Liver (tissue), 9 donors: ENCODE measurements around the gene GORAB. TPM values are rescaled to one million over a fixed set of nuclear protein-coding genes. Genes with fewer than 3 reads are reported as not detected.

Source experiments
- DNase-seq: peaks from one replicate; pipeline ENCODE4 v3.0.0-alpha.2; 2017; ENCODE audit warnings: low spot score
- H3K27ac ChIP-seq, 2 donors: one replicate each; pipeline ENCODE4 v1.7.0; 2013; ENCODE audit warnings: inconsistent platforms in 2 of 2, low read length in 2 of 2, control low read depth in 1 of 2, low read depth in 1 of 2, mild to moderate bottlenecking in 1 of 2
- H3K27me3 ChIP-seq, 4 donors: one replicate each; pipeline versions ENCODE4 v1.6.1 to v1.7.0; 2013; ENCODE audit warnings: low read length in 3 of 4, inconsistent platforms in 1 of 4, mild to moderate bottlenecking in 1 of 4, moderate library complexity in 1 of 4; ENCODE audit not compliant: control insufficient read depth in 4 of 4, insufficient read depth in 4 of 4
- H3K36me3 ChIP-seq, 4 donors: one replicate each; pipeline versions ENCODE4 v1.6.1 to v1.7.0; 2013; ENCODE audit warnings: low read length in 3 of 4, mild to moderate bottlenecking in 3 of 4, low read depth in 1 of 4, moderate library complexity in 1 of 4; ENCODE audit not compliant: control insufficient read depth in 4 of 4, insufficient read depth in 3 of 4
- H3K4me1 ChIP-seq, 4 donors: one replicate each; pipeline versions ENCODE4 v1.6.1 to v1.7.0; 2013; ENCODE audit warnings: low read length in 3 of 4, mild to moderate bottlenecking in 3 of 4, moderate library complexity in 1 of 4; ENCODE audit not compliant: control insufficient read depth in 4 of 4, insufficient read depth in 4 of 4
- H3K4me3 ChIP-seq, 3 donors: one replicate each; pipeline versions ENCODE4 v1.6.1 to v1.7.0; 2013; ENCODE audit warnings: low read length in 3 of 3, control low read depth in 1 of 3, low read depth in 1 of 3, mild to moderate bottlenecking in 1 of 3
- H3K9ac ChIP-seq, 2 donors: one replicate each; pipeline ENCODE4 v1.7.0; 2013; ENCODE audit warnings: low read length in 2 of 2, mild to moderate bottlenecking in 2 of 2, moderate library complexity in 2 of 2, control low read depth in 1 of 2, low read depth in 1 of 2
- H3K9me3 ChIP-seq, 4 donors: one replicate each; pipeline versions ENCODE4 v1.6.1 to v1.7.0; 2013; ENCODE audit warnings: low read length in 3 of 4; ENCODE audit not compliant: control insufficient read depth in 4 of 4
- ATF3 ChIP-seq: IDR thresholded peaks from 2 replicates; pipeline ENCODE4 v1.6.1; 2016; ENCODE audit warnings: antibody characterized with exemption
- CTCF ChIP-seq: fragments of 150-350 bp; IDR thresholded peaks from 2 replicates; pipeline ENCODE4 v1.5.1; 2017; ENCODE audit warnings: improper control_type of control experiment, low read depth, low read length; ENCODE audit not compliant: missing input control
- EGR1 ChIP-seq, 2 donors: IDR thresholded peaks; 2 replicates each; pipeline ENCODE4 v1.6.1; 2016 to 2018; ENCODE audit warnings: antibody characterized with exemption in 2 of 2, low read depth in 2 of 2
- FOXA1 ChIP-seq: IDR thresholded peaks from 2 replicates; pipeline ENCODE4 v1.6.1; 2016; ENCODE audit warnings: antibody characterized with exemption
- FOXA2 ChIP-seq: IDR thresholded peaks from 2 replicates; pipeline ENCODE4 v1.6.1; 2016; ENCODE audit warnings: antibody characterized with exemption
- GABPA ChIP-seq, 2 donors: IDR thresholded peaks in 1 of 2; conservative IDR thresholded peaks in 1 of 2; 2 replicates each; pipeline ENCODE4 v1.6.1; 2016; ENCODE audit warnings: antibody characterized with exemption in 2 of 2, mild to moderate bottlenecking in 1 of 2, moderate library complexity in 1 of 2
- HNF4A ChIP-seq, 2 donors: conservative IDR thresholded peaks; 2 replicates each; pipeline ENCODE4 v1.6.1; 2016; ENCODE audit warnings: antibody characterized with exemption in 2 of 2, mild to moderate bottlenecking in 2 of 2
- HNF4G ChIP-seq: IDR thresholded peaks from 2 replicates; pipeline ENCODE4 v1.6.1; 2016; ENCODE audit warnings: antibody characterized with exemption
- JUND ChIP-seq, 2 donors: IDR thresholded peaks; 2 replicates each; pipeline ENCODE4 v1.6.1; 2016; ENCODE audit warnings: antibody characterized with exemption in 2 of 2
- MAX ChIP-seq: IDR thresholded peaks from 2 replicates; pipeline ENCODE4 v1.6.1; 2016; ENCODE audit warnings: antibody characterized with exemption
- NR2F2 ChIP-seq: IDR thresholded peaks from 2 replicates; pipeline ENCODE4 v1.6.1; 2016; ENCODE audit warnings: antibody characterized with exemption
- RAD21 ChIP-seq, 2 donors: IDR thresholded peaks; 2 replicates each; pipeline ENCODE4 v1.6.1; 2016; ENCODE audit warnings: antibody characterized with exemption in 2 of 2, mild to moderate bottlenecking in 2 of 2
- REST ChIP-seq: IDR thresholded peaks from 2 replicates; pipeline ENCODE4 v1.6.1; 2016; ENCODE audit warnings: antibody characterized with exemption, mild to moderate bottlenecking
- RXRA ChIP-seq, 2 donors: IDR thresholded peaks; 2 replicates each; pipeline ENCODE4 v1.6.1; 2017 to 2018; ENCODE audit warnings: antibody characterized with exemption in 2 of 2, mild to moderate bottlenecking in 1 of 2
- SP1 ChIP-seq: IDR thresholded peaks from 2 replicates; pipeline ENCODE4 v1.6.1; 2018; ENCODE audit warnings: antibody characterized with exemption, mild to moderate bottlenecking
- TAF1 ChIP-seq: conservative IDR thresholded peaks from 2 replicates; pipeline ENCODE4 v1.6.1; 2016; ENCODE audit warnings: antibody characterized with exemption, mild to moderate bottlenecking
- YY1 ChIP-seq: IDR thresholded peaks from 2 replicates; pipeline ENCODE4 v1.6.1; 2016; ENCODE audit warnings: antibody characterized with exemption, mild to moderate bottlenecking
- ZBTB33 ChIP-seq: IDR thresholded peaks from 2 replicates; pipeline ENCODE4 v1.6.1; 2016; ENCODE audit warnings: antibody characterized with exemption
- whole genome bisulfite sequencing: extraction: QIAGEN DNeasy Blood & Tissue Kit; methylation state at CpG from one replicate; pipeline ENCODE4 v1.1.7; 2013; 5-methylcytosine and 5-hydroxymethylcytosine counted together
- polyA plus RNA-seq, 2 donors: library from polyadenylated mRNA; stranded (reverse) in 1 of 2; unstranded in 1 of 2; fragments of 200-250 nt in 1 of 2; fragments of >200 nt in 1 of 2; fragmentation: Nextera tagmentation in 1 of 2; extraction: Ambion mirVana in 1 of 2; gene quantifications; one replicate each; pipeline versions ENCODE4 v1.2.1 to v1.2.3, GENCODE V29; 2013 to 2015
- total RNA-seq, 2 donors: library from RNA; depleted of rRNA; stranded (reverse); fragments of >200 nt; gene quantifications; one replicate each; pipeline ENCODE4 v1.2.3, GENCODE V29; 2014
- donor health status: healthy.
- donor health status: healthy.
- donor health status: healthy.
- donor health status: healthy.
- donor health status: healthy.

The GORAB gene
- total and polyA plus RNA-seq, 4 donors = 4.0 to 11.1 (median 8.7) TPM

GRCh38 chr1:170545476-170545875 is 13.5 kb downstream of the GORAB start:
- no peak for TF ChIP-seq EGR1 (IDR thresholded peaks at IDR 0.05; ENCODE audit: low read depth in 2 of 2)
- no peak for TF ChIP-seq REST
- TF ChIP-seq FOXA1 = no peak
- no peak for TF ChIP-seq YY1
- no peak for TF ChIP-seq ATF3
- no peak for TF ChIP-seq TAF1
- no peak for TF ChIP-seq JUND (IDR thresholded peaks at IDR 0.05)

GRCh38 chr1:170547255-170547654 is 15.3 kb downstream of the GORAB start:
- WGBS = 97% methylated on average over 1 of the region's 1 CpG
- H3K27me3 ChIP-seq = no peaks in the 10 kb centered on the region
- H3K4me1 ChIP-seq = no peaks in the 10 kb centered on the region
- TF ChIP-seq RAD21 (IDR thresholded peaks at IDR 0.05) = no peak
- no peak for TF ChIP-seq NR2F2
- TF ChIP-seq MAX = no peak
- no peak for TF ChIP-seq FOXA2
- no peak for TF ChIP-seq FOXA1
- no peak for TF ChIP-seq YY1
- TF ChIP-seq ATF3 = no peak
- no peak for TF ChIP-seq EGR1 (IDR thresholded peaks at IDR 0.05; ENCODE audit: low read depth in 2 of 2)
- no peak for TF ChIP-seq HNF4A (conservative IDR thresholded peaks at IDR 0.05)
- TF ChIP-seq TAF1 = no peak
- TF ChIP-seq HNF4G = no peak
- no peak for TF ChIP-seq ZBTB33
- TF ChIP-seq GABPA (IDR thresholded peaks at IDR 0.05 in 1 of 2, conservative IDR thresholded peaks at IDR 0.05 in 1 of 2) = no peak
- TF ChIP-seq RXRA (IDR thresholded peaks at IDR 0.05) = no peak
- no peak for TF ChIP-seq REST
- TF ChIP-seq JUND (IDR thresholded peaks at IDR 0.05) = no peak
- no peak for TF ChIP-seq SP1
- TF ChIP-seq CTCF = no peak
- no peak overlapping the region for H3K4me3 ChIP-seq
- DNase-seq = no peak
- H3K9ac ChIP-seq = no peak overlapping the region
- H3K27ac ChIP-seq = no peak overlapping the region
- no peaks in the 10 kb centered on the region for H3K9me3 ChIP-seq
- peaks cover 12 to 60% (median 54%) of the 10 kb centered on the region in 4 donors for H3K36me3 ChIP-seq

More at GRCh38 chr1:170545476-170545875, 13.5 kb downstream of the GORAB start:
- 93% methylated on average over 1 of the region's 1 CpG for WGBS
- Histone ChIP-seq H3K9ac (no peak overlapping the region), H3K27me3 (no peaks in the 10 kb centered on the region), H3K4me3 (no peak overlapping the region), H3K4me1 (no peaks in the 10 kb centered on the region), H3K9me3 (no peaks in the 10 kb centered on the region), H3K27ac (no peak overlapping the region), H3K36me3 (peaks cover 7 to 49% (median 45%) of the 10 kb centered on the region in 4 donors)
- DNase-seq = no peak
